BLaER1 (cell line): Measurements from ENCODE around the gene CNOT10.

Experiments used
- H3K27ac ChIP-seq: shearing (Covaris generic); formaldehyde crosslinking; 2 replicates; pipeline ENCODE4 v1.8.1; 2022
- H3K27me3 ChIP-seq: shearing (Covaris generic); formaldehyde crosslinking; 2 replicates; pipeline ENCODE4 v1.8.1; 2022
- H3K36me3 ChIP-seq: shearing (Covaris generic); formaldehyde crosslinking; 2 replicates; pipeline ENCODE4 v1.8.1; 2022
- H3K4me1 ChIP-seq: shearing (Covaris generic); formaldehyde crosslinking; 2 replicates; pipeline ENCODE4 v1.8.1; 2022
- H3K4me2 ChIP-seq: shearing (Covaris generic); formaldehyde crosslinking; 2 replicates; pipeline ENCODE4 v1.8.1; 2022
- H3K4me3 ChIP-seq: shearing (Covaris generic); formaldehyde crosslinking; 2 replicates; pipeline ENCODE4 v1.8.1; 2022
- H3K9ac ChIP-seq: shearing (Covaris generic); formaldehyde crosslinking; 2 replicates; pipeline ENCODE4 v1.8.1; 2022
- H3K9me3 ChIP-seq: shearing (Covaris generic); formaldehyde crosslinking; 2 replicates; pipeline ENCODE4 v1.8.1; 2022
- H4K20me1 ChIP-seq: shearing (Covaris generic); formaldehyde crosslinking; 2 replicates; pipeline ENCODE4 v1.8.1; 2022
- Cebpa-rat ChIP-seq: shearing (Covaris generic); IDR thresholded peaks from 2 replicates; pipeline ENCODE4 v1.8.1; 2022

The CNOT10 gene

DNA sequence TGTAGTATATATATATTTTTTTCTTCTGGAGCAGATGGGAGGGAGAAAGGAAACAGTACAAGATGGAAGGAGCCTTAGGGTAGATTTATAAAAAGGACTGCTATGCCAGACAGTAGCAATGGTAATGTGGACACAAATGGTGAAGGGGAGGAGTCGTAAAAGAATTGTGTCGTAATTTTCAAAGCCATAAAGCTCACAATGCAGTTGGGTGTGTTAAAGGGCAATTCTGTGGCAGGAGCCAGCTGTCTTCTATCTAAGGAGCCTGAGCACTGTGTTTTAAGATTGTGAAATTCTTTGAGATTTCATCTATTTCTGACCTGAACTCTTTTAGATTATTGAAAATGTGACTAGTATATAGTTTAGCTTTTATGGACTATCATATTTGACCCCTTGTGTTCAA is 58.9 kb downstream of the CNOT10 start:
- Histone ChIP-seq H3K9ac (no peak overlapping the region), H3K4me2 (no peak overlapping the region), H3K27ac (no peak overlapping the region), H4K20me1 (no peaks in the 10 kb centered on the region), H3K9me3 (no peaks in the 10 kb centered on the region), H3K4me3 (no peak overlapping the region), H3K4me1 (no peaks in the 10 kb centered on the region), H3K27me3 (no peaks in the 10 kb centered on the region), H3K36me3 (peaks cover 69% of the 10 kb centered on the region)
- TF ChIP-seq Cebpa-rat = no peak

DNA sequence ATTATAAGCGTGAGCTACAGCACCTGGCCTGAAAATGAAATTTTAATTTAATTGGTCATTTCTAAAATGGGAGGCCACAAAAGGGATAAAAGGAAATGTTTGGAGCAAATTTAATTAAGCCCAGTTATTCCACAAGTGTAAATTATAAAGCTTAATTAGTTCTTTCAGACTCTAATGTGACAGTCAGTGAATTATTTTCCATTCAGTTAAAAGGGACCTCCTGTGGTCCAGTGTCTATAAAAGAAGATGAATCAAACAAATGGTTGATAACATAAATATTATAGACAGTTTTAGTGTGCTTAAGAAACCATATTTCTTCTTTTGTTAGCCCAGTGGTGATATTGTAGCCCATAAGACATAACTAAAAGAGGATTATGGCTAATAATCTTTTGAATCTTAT is 66.4 kb downstream of the CNOT10 start:
- Histone ChIP-seq H3K27me3 (no peaks in the 10 kb centered on the region), H3K4me1 (peaks cover 16% of the 10 kb centered on the region), H3K9ac (no peak overlapping the region), H3K4me3 (no peak overlapping the region), H4K20me1 (no peaks in the 10 kb centered on the region), H3K9me3 (no peaks in the 10 kb centered on the region), H3K4me2 (no peak overlapping the region), H3K36me3 (peaks cover 38% of the 10 kb centered on the region), H3K27ac (no peak overlapping the region)
- no peak for TF ChIP-seq Cebpa-rat

DNA sequence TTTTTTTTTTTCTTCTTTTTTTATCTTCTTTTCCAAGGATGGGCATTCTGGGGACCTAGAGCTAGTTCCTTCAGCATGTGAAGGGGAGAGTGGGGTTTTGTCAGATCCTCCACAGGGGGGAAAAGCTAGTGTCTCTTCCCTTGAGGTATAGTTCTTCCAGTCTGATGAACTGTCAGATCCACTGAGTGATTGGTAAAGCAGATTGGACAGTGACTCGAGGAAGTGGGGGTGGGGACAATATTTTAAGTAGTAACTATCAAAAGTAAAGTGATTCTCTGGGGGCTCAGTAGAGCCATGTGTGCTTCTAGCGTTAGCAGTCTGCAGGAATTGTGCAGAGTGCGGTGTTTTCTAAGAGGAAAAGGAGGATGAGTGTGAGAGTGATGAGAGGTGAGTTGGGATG is 70.8 kb downstream of the CNOT10 start:
- no peak overlapping the region for H3K4me3 ChIP-seq
- H3K9me3 ChIP-seq = no peaks in the 10 kb centered on the region
- H3K4me2 ChIP-seq = peak overlapping the region; percentile 59
- H3K9ac ChIP-seq = no peak overlapping the region
- no peaks in the 10 kb centered on the region for H4K20me1 ChIP-seq
- peaks cover 30% of the 10 kb centered on the region for H3K36me3 ChIP-seq
- TF ChIP-seq Cebpa-rat = no peak
- H3K4me1 ChIP-seq = peaks cover 45% of the 10 kb centered on the region
- H3K27ac ChIP-seq = no peak overlapping the region; the same call in 1 of the 2 replicates
- no peaks in the 10 kb centered on the region for H3K27me3 ChIP-seq

DNA sequence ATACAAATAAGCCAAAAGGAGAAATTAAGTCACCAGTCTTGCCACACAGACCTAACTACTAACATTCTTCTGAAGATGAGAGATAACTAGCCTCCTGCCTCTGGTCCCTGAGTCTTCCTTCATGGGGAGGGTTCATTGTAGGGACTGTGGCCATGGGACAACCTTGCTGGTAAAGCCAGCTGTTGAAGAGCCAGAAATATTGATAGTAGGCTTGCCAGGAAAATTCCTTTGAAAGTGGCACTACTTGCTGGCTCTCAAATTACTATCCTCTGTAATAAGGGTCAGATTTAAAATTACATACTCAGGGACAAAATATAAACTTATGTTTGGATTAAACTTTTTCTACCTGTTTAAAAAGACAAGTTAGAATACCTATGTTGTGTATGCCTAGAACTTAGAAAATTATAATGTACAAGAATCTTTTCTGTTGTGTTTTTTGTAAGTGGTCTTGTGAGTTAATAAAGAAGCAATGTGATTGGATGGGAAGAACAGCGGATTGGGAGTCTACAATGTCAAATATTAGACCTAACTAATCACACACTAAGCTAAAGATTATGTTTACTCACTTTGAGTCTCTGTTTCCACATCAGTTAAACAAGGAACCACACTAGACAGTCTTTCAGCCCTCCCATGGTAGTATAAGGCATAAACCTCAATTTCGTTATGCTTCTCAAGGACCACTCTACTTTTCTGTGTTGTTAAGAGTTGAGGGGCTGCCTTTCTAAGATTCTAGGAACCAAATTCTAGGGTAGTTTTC is 72.8 kb downstream of the CNOT10 start:
- H3K27ac ChIP-seq = no peak overlapping the region; the same call in 1 of the 2 replicates
- peak overlapping the region; percentile 30 for H3K4me2 ChIP-seq
- no peak overlapping the region for H3K9ac ChIP-seq
- no peaks in the 10 kb centered on the region for H3K27me3 ChIP-seq
- no peak for TF ChIP-seq Cebpa-rat
- H4K20me1 ChIP-seq = no peaks in the 10 kb centered on the region
- H3K4me1 ChIP-seq = peaks cover 45% of the 10 kb centered on the region
- H3K36me3 ChIP-seq = peaks cover 34% of the 10 kb centered on the region
- no peaks in the 10 kb centered on the region for H3K9me3 ChIP-seq
- H3K4me3 ChIP-seq = no peak overlapping the region

DNA sequence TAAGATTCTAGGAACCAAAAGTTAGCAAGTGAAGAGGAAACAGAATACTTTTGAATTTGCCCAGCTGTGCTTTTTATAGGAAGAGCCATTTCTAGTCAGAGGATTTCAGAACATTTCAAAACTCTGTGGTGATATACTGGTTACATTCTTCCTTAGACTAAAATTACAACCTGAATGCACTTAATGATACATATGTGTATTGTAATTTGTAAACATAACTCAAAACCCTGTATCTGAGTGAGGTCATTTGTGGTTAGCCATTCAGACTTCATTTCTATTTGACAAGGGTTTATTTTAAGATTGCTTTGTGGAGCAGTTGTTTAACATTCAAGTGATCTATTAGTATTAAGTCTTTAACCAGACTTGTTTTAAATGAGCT is 73.4 kb downstream of the CNOT10 start:
- H4K20me1 ChIP-seq = no peaks in the 10 kb centered on the region
- no peaks in the 10 kb centered on the region for H3K9me3 ChIP-seq
- H3K4me1 ChIP-seq = peaks cover 45% of the 10 kb centered on the region
- no peak overlapping the region for H3K9ac ChIP-seq
- no peak overlapping the region for H3K4me3 ChIP-seq
- H3K27me3 ChIP-seq = no peaks in the 10 kb centered on the region
- peaks cover 38% of the 10 kb centered on the region for H3K36me3 ChIP-seq
- no peak for TF ChIP-seq Cebpa-rat
- peak overlapping the region; percentile 30 for H3K4me2 ChIP-seq
- no peak overlapping the region; the same call in 1 of the 2 replicates for H3K27ac ChIP-seq

DNA sequence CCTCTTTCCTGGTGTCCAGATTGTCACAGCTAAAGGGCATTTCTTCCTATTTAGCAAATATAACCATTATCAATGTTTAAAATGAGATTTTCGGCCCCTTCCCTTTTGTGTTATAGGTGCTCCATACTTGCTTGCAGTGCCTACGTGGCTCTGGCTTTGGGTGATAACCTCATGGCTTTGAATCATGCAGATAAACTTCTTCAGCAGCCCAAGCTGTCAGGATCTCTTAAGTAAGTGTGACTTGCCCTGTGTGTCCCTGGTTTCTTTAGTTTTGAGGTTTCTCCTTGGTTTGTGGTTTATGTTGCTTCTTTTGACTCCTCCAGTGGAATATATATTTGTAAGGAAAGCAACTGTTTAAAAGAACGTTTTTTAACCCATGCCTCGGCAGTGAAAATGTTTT is 74.4 kb downstream of the CNOT10 start:
- Histone ChIP-seq H3K4me2 (peak overlapping the region; percentile 13), H3K36me3 (peaks cover 48% of the 10 kb centered on the region), H4K20me1 (no peaks in the 10 kb centered on the region), H3K9ac (no peak overlapping the region), H3K27me3 (no peaks in the 10 kb centered on the region), H3K4me3 (no peak overlapping the region), H3K4me1 (peaks cover 45% of the 10 kb centered on the region), H3K9me3 (no peaks in the 10 kb centered on the region), H3K27ac (no peak overlapping the region)
- TF ChIP-seq Cebpa-rat = no peak

DNA sequence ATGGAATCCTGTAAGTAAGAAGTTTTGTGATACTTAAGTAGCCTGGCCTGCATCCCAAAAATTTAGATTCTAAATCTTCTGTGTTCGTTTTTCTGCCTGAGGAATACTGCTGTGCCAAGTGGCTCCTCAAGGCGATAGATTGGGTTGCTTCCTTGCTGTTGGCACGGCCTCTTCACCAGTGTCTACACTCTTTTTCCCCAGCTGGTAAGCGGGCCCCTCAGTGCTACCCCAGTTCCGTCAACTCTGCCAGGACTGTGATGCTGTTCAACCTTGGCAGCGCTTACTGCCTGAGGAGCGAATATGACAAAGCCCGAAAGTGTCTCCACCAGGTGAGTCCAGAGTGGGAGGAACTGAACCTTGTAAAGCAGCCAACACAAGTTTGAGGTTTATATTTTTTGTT is 79.5 kb downstream of the CNOT10 start:
- H3K27me3 ChIP-seq = no peaks in the 10 kb centered on the region
- H3K9ac ChIP-seq = no peak overlapping the region
- H3K36me3 ChIP-seq = peaks cover 82% of the 10 kb centered on the region
- no peak overlapping the region for H3K4me2 ChIP-seq
- H3K4me1 ChIP-seq = peaks cover 4% of the 10 kb centered on the region
- TF ChIP-seq Cebpa-rat = no peak
- H3K9me3 ChIP-seq = no peaks in the 10 kb centered on the region
- H3K4me3 ChIP-seq = no peak overlapping the region
- no peak overlapping the region for H3K27ac ChIP-seq
- no peaks in the 10 kb centered on the region for H4K20me1 ChIP-seq

DNA sequence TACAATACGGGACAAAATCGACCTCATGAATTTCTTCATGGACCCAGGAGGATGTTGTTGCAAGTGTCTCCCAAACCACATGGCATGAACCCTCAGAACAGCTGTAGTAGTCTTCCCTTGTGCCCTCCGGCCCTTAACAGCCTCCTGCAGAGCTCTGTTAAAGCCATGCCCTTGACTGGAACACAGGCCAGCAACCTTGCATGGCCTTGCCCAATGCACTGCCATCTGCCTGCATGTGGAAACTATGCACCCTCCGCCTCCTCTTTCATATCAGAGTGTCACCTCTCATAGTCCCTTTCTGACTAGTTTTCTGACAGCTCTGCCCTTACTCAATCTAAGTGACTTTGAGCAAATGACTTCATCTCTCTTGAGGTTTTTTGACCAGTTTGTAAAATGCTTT is 93.4 kb downstream of the CNOT10 start:
- Histone ChIP-seq H3K9me3 (no peaks in the 10 kb centered on the region), H3K4me2 (no peak overlapping the region), H3K4me3 (no peak overlapping the region), H3K27me3 (no peaks in the 10 kb centered on the region), H3K4me1 (peaks cover 9% of the 10 kb centered on the region), H3K9ac (no peak overlapping the region), H4K20me1 (no peaks in the 10 kb centered on the region), H3K27ac (no peak overlapping the region), H3K36me3 (peaks cover 41% of the 10 kb centered on the region)
- no peak for TF ChIP-seq Cebpa-rat

DNA sequence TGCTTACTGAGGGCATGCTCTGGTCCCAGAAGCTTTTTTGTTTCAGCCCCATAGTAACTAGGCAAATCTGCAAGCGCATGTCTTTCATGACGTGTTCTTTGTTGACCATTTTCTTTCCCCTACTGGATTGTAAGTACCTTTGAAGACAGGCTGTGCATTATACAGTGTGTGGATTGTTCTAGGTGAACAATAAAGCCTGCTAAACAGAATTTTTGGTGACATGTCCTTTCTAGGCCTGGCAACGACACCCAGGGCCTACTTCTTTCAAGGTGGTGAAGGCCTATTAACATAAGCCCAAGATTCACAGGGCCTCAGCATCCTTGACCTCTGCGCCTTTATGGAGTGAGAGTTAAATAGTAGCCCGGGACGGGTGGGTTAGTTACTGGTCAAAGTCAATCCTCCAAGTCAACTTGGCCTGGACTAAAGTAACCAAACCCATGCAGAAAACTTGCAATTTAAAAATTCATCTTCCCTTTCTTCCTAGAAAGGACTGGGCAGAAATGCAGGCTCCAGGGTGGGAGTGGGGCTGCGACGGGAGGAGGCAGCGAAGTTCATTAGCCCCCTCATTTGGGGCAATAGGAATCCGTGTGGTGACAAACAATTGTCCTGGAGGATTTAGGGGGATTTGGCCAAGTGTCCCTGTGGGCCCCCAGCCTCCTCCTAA is 95.2 kb downstream of the CNOT10 start:
- H3K27ac ChIP-seq = no peak overlapping the region
- peaks cover 23% of the 10 kb centered on the region for H3K36me3 ChIP-seq
- peak overlapping the region; percentile 93 for H3K4me2 ChIP-seq
- H3K9ac ChIP-seq = peak overlapping the region; percentile 49; the same call in 1 of the 2 replicates
- no peaks in the 10 kb centered on the region for H3K9me3 ChIP-seq
- H4K20me1 ChIP-seq = no peaks in the 10 kb centered on the region
- TF ChIP-seq Cebpa-rat = no peak
- H3K4me3 ChIP-seq = peak overlapping the region; percentile 68
- H3K4me1 ChIP-seq = peaks cover 9% of the 10 kb centered on the region
- no peaks in the 10 kb centered on the region for H3K27me3 ChIP-seq

DNA sequence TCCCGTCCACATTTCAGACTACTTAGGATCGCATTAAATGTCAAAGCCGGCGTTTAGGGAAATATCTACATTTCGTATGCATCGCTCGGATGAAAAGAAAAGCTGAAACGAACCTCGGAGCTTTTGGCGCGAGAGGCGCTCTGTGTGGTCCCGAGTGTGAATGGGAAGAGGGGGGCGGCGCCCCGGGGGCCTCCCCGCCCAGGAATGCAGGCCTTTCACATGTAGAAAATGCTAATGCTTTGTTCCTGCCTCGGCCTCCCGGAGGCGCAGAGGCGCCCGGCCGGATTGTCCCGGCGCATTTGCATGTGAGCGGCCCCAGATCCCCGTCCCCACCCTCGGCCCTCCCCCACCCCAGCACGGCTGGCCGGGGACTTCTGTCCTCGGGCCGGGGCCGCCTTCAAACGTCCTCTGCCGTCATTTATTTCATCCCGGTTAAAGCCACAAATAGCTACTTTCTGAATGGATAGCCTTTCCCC is 95.8 kb downstream of the CNOT10 start:
- no peak for TF ChIP-seq Cebpa-rat
- H3K36me3 ChIP-seq = peaks cover 17% of the 10 kb centered on the region
- H3K9me3 ChIP-seq = no peaks in the 10 kb centered on the region
- peaks cover 9% of the 10 kb centered on the region for H3K4me1 ChIP-seq
- H3K4me3 ChIP-seq = peak overlapping the region; percentile 68
- peak overlapping the region; percentile 93 for H3K4me2 ChIP-seq
- H4K20me1 ChIP-seq = no peaks in the 10 kb centered on the region
- no peaks in the 10 kb centered on the region for H3K27me3 ChIP-seq
- no peak overlapping the region for H3K27ac ChIP-seq
- peak overlapping the region; percentile 49; the same call in 1 of the 2 replicates for H3K9ac ChIP-seq
